Fibroblast of lung (primary cell): Measurements from ENCODE around the gene COL16A1.

Experiments used
- CTCF ChIP-seq, 2 donors: IDR thresholded peaks in 1 of 2; conservative IDR thresholded peaks in 1 of 2; 1 replicate in 1 of 2; 2 replicates in 1 of 2; pipeline ENCODE4 v1.5.1; 2011 to 2012; ENCODE audit warnings: low read length in 2 of 2, control low read depth in 1 of 2, inconsistent platforms in 1 of 2, low read depth in 1 of 2, mild to moderate bottlenecking in 1 of 2
- EZH2 ChIP-seq: IDR thresholded peaks from 2 replicates; pipeline ENCODE4 v1.5.1; 2012; ENCODE audit warnings: low read length, control low read depth, mild to moderate bottlenecking; ENCODE audit errors: missing control alignments

GRCh38 chr1:31725777-31726535 lies 22.1 kb upstream of the COL16A1 start:
- TF ChIP-seq CTCF (conservative IDR thresholded peaks at IDR 0.05 in 1 of 2, IDR thresholded peaks at IDR 0.05 in 1 of 2; ENCODE audit: low read depth in 1 of 2, low read length in 2 of 2) (no peak), EZH2 (no peak)
